NK-92 treated with Interleukin-12 subunit alpha and Interleukin-12 subunit beta, amount 100 ng/mL, for 24 hours (cell line): ENCODE measurements around the gene ONECUT3.

Experiments
- DNase-seq: peaks from one replicate; lab custom pipeline; 2025; lab: John Stamatoyannopoulos, UW

The ONECUT3 gene

GRCh38 chr19:1739960-1740629 lies 13.2 kb upstream of the ONECUT3 start:
- DNase-seq: no peak

DNA sequence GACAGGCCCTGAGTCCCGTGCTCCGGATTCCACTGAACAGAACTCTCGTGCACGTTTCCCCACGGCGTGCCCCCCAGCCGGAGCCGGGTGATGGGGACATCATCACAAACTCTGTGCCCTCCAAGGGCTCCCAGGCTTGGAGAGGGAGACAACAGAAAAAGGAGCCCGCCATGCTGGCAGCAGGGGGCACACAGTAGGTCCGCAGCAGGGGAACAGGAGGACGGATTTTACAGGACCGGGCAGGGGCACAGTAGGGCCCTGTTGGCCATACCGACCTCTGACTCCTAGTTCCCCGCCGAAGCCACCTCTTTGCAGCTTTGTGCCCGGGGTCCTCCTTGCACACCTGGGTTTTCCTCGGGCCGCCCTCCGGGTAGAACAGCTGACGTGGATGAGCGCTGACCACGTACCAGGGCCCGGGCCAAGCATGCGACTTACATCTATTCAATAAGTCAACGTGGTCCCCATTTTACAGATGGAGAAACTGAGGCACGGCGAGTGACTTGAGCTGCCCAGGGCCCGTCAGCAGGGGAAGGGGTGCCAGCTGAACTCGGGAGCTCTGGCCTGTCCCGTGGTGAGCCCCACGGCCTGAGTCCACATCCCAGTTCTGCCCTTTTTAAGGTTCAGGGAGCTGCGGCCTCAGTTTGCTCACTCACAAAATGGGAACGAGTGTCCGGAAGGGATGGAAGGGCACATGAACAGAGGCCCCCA lies 10.2 kb upstream of the ONECUT3 start:
- no peak for DNase-seq

DNA sequence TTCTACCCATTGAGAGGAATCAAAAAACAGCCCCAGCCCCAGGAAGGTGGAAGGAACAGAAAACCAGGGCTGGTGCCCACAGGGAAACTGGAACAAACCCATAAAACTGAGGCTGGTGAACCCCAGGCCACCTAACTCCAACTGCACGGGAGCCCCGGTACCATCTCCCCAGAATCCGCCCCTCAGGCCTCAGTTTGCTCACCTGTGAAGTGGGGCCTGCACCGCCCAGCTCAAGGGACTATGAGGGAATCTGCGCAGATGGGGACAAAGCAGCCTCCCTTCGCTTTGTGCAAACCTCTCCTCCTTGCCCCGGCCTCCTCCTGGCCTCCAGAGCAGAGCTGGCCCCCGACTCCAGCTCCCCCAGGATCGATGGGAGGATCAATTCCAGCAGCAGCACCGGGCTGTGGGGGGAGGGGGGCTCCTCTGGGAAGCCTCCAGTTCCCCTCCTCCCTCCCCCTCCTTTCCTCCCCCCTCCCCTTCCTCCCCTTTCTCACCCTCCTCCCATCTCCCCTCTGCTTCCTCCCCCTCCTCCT lies 9.1 kb upstream of the ONECUT3 start:
- no peak for DNase-seq

DNA sequence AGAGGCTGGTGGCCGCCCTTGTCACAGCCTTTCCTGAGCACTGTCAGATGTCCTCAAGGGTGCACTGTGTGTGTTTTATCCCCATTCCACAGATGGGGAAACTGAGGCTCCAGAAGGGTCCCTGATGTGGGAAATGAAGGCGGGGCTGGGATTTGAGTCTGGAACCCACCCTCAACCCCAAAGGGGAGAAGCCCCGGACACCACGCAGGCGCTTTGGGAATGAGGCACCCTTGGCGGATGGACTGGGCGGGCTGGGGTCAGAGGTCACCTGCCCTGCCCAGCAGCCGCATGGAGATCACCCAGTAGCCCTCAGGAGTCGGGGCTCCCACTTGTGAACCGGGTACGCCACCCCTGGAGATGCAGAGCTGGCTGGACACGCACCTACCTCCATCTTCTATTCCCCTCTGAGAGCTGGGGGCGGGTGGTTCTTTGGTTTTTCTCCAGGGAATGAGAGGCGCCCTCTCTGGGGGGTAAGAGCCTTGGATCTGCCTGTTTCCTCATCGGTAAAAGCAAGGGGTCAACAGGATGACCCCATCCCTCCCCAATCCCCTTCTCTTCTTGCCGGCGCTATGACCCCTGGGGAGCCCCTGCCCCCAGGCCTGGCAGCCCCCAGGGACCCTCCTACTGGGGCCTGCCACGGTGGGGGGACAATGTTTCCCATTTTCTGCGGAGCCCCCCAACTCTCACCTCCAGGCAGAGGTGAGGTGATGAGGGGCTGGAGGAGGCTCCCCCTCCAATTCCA lies 8.3 kb upstream of the ONECUT3 start:
- no peak for DNase-seq

DNA sequence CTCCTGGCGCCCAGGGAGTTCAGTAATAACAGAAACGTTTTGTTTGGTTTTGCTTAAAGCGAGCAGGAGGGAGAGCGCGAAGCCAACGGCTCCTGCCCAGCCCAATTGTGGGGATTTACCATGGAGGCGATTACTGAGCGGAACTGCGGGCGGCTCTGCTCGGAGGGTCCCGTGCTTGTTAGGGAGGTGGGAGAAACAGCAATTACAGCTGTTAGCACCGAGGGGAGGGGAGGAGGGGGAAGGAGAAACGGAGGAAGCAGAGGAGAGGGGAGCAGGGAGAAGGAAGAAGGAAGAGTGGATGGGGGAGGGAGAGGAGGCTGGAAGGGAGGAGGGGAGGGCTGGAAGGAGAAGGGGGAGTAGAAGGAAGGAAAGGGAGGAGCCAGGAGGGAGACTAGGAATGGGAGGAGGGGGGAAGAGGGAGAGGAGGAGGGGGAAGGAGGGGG lies 7.7 kb upstream of the ONECUT3 start:
- no peak for DNase-seq

GRCh38 chr19:1746401-1747284 lies 6.7 kb upstream of the ONECUT3 start:
- DNase-seq: no peak

DNA sequence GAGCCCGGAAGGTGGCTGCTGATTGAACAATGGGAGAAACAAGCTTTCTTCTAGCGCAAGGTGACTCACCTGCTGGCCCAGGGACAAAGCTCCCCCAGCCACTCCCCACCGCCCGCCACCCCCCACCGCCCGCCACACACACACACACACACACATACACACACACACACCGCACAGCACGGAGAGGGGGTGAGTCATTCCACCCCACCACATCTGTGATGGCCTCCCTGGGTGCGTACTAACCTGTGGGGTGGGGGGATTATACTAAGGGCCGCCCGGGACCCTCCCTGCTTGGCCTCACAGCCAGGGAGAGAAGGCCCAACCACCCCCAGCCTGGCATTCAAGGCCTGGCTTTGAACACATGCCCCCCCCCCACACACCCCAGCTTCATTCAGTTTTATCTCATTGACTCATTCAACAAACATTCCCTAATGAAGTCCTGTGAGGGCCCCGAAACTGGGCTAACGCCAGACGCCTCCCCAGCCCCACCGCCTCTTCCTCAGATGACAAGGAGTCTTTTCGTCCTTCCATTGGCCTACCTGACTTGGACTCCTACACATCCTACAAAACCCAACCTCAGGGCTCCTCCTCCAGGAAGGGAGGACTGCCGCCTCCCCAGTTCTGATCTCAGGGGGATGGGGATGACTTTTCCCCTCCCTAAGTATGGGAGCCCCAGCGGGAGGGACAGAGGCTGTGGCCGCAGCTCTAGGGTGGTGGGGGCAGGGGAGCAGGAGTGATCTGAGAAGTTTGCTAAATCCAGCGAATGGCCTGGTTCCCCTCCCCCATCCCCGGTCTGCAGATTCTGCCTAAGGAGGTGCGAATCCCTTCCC lies 5.8 kb upstream of the ONECUT3 start:
- no peak for DNase-seq

GRCh38 chr19:1748115-1748872 lies 5.0 kb upstream of the ONECUT3 start:
- DNase-seq: no peak

DNA sequence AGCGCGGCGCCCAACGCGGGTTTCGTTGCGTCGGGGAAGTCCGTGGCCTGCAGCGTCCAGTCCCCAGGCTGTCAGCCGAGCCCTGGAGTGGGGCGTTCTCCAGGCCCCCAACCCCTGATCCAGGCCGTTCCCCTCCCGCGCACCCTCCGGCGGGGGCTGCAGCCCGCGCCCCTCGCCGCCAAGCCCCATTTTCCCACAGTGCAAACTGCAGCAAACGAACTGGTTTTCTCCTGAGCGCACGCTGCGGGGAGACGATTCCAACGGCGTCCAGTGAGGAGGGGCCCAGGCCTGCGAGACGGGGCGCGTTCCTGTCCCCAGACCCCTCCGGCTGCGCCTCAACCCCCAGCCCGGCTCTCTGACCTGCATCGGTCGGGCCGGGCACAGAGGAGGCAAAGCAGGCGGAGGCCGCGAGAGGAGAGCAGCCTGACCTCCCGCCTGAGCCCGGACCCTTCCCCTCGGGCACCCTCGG lies 4.4 kb upstream of the ONECUT3 start:
- no peak for DNase-seq

DNA sequence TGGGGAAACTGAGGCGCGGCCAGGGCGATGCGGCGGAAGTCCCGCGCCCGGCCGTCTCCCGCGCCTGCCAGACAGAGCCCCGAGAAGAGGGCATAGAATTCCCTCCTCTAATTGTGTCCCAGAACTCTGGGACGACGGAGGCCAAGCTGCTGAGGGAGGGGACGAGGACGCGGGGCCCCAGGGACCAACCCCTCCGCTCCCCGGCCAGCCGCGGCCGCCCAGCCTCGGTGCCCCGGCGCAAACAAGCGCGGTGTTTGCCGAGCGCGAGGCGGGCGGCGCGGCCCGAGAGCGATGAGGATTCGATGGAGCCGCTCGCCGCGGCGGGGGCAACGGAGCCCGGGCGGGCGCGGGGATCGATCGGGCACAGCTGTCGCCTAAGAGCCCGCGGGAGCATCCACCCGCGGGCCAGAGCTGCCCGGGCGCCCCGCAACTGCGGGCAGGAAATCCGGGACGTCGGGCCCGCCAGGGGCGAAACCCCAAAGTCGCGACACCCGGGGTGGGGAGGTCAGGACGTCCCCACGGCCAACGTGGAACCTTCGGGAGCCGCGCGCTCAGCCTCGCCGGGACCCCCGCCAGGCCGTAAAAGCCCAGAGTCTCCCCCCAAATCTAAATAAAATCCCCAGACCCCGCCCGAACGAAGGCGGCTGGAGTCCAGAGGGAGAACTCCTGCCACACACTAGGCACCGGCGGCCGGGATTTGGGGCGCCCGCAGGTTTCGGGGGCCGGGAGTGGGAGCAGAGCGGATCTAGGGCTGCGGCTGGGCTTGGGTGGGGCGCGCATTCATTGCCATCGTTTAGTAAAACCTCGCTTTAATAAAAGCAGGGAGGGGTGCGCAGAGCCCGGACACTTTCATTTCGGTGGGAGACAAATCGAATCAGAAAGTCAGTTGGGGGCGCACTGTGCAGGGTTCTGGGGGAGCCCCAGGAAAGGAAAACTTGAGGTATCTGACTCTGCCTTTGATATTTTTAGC lies 3.6 kb upstream of the ONECUT3 start:
- DNase-seq: no peak

DNA sequence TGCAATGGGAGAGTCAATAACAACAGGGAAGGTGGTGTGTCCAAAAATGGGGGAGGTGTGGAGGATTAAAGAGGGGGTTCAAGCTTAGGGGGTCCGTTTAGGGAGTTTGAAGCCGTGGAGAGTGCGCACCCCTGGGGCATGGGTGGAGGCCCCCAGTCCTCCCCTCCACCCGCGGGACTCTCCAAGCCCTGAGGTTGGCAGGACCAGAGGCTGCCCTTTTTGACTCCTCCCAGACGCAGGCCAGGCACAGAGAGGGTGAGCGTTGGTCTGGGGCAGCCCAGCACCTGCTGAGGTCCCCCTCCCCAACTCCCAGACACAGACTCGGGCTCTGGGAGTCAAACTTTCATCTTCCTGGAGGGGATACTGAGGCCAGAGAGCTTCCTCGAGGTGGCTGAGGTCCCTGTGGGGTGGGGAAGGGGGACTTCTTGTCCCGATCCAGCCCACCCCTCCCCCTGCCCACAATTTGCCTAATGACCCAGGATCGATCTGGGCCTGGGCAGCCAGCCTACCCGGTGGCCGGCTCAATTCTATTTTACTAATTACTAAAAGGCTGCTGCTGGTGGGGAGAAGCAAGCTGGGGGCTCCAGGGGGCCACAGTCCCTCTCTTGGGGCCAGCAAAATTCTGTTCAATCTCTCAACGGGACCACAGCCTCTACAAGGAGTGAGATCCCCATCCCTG lies 2.8 kb upstream of the ONECUT3 start:
- no peak for DNase-seq

- DNase-seq: no peak
Measured at GRCh38 chr19:1751367-1752008, 1.8 kb upstream of the ONECUT3 start.

DNA sequence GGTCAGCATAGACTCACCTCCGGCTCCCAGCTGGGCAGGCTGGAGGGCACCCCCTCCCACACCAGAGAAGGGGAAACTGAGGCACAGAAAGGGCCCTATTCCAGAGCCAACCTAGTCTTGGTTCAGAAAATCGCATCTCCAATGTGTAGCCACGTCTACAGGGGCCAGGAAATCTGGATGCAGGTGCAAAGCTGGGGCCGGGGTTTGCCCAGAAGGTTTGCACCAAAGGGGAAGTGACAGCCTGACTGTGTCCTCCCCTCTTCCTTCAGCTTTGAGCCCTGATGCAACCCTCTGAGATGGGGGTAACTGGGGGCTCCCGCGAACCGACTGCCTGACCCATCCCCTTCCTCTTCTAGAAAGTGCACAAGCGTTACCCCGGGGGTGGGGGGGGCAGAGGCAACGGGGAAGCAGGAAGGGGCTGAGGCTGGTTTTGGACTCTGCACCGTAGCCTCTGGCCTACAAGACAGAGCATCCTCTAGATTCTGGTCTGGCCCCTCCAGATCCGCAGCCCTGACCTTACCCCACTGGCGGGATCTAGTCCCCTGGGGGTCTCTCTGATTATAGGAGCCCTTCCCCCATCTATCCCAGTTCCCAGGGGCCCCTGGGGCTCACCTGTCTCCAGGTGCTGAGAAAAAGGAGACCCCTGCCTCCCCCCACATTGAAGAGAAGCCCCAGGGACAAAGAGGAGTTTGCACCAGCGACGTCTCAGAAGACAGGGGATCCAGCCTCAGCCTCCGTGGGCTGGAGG lies 1.1 kb upstream of the ONECUT3 start:
- DNase-seq: no peak

- DNase-seq: no peak
Measured at GRCh38 chr19:1754018-1754635, 821 bp downstream of the ONECUT3 start.

- DNase-seq: no peak
Measured at GRCh38 chr19:1754636-1755466, 1.5 kb downstream of the ONECUT3 start.
